ENCODE results near the gene TSPAN33.
"Not testable (repeated sequence)": the region's sequence is repeated elsewhere in the genome, so short reads cannot be mapped to it uniquely, and the experiment has no call there.

The TSPAN33 gene

DNA sequence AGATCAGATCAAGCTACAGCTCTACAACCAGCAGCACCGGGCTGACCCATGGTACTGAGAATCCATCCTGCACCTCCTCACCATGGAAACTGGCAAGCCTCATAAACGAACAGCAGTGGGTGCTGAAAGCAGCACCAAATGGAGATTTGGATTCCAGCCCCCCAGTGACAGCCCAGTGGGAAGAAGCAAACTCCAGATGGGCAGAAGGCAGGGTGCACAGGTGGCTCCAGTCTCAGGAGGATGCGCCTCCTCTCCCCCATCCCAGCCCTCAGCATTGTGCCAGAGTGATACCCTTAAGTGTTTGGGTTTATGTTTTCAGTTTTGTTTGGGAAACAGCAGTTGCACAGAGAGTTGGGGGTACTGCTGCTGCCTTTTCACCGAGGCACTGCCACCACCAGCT lies 23.3 kb downstream of the TSPAN33 start:
- H3K27ac ChIP-seq: no peak overlapping the region
- TF ChIP-seq, protein P1, sequence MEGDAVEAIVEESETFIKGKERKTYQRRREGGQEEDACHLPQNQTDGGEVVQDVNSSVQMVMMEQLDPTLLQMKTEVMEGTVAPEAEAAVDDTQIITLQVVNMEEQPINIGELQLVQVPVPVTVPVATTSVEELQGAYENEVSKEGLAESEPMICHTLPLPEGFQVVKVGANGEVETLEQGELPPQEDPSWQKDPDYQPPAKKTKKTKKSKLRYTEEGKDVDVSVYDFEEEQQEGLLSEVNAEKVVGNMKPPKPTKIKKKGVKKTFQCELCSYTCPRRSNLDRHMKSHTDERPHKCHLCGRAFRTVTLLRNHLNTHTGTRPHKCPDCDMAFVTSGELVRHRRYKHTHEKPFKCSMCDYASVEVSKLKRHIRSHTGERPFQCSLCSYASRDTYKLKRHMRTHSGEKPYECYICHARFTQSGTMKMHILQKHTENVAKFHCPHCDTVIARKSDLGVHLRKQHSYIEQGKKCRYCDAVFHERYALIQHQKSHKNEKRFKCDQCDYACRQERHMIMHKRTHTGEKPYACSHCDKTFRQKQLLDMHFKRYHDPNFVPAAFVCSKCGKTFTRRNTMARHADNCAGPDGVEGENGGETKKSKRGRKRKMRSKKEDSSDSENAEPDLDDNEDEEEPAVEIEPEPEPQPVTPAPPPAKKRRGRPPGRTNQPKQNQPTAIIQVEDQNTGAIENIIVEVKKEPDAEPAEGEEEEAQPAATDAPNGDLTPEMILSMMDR (conservative IDR thresholded peaks at IDR 0.05): no peak
- no peak for TF ChIP-seq ZFX (IDR thresholded peaks at IDR 0.05)

DNA sequence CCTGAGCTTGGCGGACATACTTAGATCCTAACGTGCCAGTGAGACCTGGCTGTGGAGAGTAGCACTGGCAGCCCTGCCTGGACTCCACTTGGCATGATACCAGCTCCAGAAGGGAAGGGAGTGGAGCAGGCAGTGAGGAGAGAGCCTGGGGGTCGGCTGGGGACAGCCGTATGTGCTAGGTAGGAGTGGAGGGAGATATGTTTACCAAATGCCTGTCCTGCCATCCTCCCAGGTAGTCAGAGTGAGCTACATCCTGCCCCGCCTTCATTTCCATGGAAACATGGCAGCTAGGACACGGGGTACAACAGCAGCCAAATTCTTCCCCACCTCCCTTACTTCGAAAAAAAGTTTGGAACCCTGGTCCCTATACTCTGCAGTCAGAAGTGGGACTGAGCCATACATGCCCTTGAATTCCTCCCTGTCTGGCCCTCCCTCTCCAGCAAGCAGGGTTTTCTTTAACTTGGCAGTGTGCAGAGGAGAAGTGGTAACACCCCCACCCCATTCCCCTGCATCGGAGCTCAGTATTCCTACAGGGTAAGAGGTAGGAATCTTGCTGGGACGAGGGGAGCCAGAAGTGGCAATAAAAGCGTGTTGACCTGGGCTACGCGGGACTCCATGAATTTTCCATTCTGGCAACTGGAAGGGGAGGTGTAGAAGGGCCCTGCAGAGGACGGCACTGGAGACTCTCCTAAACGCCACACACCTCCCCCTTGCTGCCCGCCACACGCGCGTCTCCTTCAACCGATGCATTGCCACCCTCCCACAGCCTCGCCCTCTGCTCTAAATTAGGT lies 23.9 kb downstream of the TSPAN33 start:
- no peak for TF ChIP-seq ZFX (IDR thresholded peaks at IDR 0.05)
- TF ChIP-seq, protein P1 (conservative IDR thresholded peaks at IDR 0.05): no peak
- no peak overlapping the region for H3K27ac ChIP-seq

DNA sequence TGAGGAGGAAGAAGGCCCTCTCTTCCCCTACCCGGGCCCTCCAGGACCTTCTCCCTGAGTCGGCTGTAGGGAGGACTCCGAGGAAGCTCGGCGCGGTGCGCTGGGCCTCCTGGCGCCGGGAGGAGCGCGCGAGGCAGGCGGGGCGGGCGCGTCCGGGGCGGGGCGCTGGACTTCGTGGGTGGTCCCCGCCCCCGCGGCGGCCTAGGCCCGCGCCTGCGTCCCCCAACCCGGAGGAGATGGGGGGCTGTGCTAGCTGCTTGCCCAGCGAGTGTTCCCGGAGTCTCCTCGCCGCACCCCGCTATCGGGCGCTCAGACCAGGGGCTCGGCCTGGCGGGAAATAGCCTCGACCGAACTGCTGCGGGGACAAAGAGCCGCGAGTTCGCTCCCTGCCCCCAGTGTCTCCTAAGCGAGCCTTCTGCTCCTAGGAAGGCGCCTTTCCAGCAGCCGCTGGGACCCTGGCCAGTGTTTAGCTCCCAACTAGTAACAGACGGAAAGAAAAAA lies 24.7 kb downstream of the TSPAN33 start:
- no peak for TF ChIP-seq ZFX (IDR thresholded peaks at IDR 0.05)
- TF ChIP-seq, protein P1 (conservative IDR thresholded peaks at IDR 0.05): no peak
- H3K27ac ChIP-seq: no peak overlapping the region

DNA sequence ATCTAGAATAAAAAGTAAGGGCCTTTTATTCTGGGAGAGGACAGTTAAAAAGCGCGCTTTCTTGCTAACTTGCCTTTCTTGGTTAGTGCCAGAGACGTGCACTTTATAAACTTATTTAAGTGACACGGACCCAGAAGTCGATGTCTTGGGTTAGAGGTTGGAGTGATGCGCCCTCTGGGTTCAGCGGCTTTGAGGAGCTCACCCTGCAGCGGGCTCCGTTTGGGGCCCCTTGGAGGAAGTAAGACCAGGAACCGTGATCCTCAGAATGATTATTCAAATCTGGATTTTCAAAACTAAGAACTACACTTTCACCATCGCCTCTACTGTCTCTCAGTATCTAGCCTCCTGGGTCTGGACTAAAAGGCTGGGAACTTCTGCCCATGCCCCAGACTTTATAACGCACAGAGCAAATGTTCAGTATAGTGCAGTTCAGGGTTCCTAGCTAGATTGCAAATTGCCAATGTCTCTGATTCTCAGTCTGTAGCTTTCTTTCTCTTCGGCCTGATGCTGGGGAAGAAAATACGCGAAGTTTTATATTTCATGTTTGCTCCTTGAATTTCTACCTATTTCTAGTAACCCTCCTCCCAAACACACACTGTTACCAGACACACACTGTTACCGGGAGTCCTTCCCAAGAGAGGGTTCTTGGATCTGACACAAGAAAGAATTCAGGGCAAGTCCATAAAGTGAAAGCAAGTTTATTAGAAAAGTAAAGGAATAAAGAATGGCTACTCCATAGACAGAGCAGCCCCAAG lies 25.4 kb downstream of the TSPAN33 start:
- no peak overlapping the region for H3K27ac ChIP-seq
- TF ChIP-seq ZFX (IDR thresholded peaks at IDR 0.05): no peak
- TF ChIP-seq, protein P1 (conservative IDR thresholded peaks at IDR 0.05): no peak

DNA sequence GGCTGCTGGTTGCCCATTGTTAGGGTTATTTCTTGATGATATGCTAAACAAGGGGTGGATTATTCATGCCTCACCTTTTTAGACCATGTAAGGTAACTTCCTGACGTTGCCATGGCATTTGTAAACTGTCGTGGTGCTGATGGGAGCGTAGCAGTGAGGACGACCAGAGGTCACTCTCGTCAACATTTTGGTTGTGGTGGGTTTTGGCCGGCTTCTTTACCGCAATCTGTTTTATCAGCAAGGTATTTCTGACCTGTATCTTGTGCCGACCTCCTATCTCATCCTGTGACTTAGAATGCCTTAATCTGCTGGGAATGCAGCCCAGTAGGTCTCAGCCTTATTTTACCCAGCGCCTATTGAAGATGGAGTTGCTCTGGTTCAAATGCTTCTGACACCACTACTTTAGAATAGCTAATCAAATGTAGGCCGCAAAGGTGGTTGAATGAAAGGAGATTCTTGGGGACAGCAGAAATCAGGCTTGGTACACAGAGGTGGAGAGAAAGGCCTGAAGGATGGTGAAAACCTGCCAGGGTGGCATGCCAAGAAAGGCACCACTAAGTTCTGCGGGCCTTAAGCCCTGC lies 26.0 kb downstream of the TSPAN33 start:
- TF ChIP-seq, protein P1 (conservative IDR thresholded peaks at IDR 0.05): no peak
- no peak for TF ChIP-seq ZFX (IDR thresholded peaks at IDR 0.05)
- no peak overlapping the region for H3K27ac ChIP-seq

DNA sequence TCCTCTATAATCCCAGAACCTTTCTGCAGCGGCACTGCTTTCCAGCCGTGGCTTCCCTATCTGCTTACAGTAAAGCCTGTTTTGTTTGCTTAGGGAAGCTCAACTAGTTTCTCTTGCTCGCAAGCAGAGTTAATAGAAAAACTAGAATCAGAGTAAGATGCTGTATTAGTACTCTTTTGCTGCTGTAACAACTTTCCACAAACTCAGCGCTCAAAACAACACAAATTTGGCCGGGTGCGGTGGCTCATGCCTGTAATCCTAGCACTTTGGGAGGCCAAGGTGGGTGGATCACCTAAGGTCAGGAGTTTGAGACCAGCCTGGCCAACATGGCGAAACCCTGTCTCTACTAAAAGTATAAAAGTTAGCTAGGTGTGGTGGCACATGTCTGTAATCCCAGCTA lies 29.4 kb downstream of the TSPAN33 start:
- H3K27ac ChIP-seq: not testable (repeated sequence)

DNA sequence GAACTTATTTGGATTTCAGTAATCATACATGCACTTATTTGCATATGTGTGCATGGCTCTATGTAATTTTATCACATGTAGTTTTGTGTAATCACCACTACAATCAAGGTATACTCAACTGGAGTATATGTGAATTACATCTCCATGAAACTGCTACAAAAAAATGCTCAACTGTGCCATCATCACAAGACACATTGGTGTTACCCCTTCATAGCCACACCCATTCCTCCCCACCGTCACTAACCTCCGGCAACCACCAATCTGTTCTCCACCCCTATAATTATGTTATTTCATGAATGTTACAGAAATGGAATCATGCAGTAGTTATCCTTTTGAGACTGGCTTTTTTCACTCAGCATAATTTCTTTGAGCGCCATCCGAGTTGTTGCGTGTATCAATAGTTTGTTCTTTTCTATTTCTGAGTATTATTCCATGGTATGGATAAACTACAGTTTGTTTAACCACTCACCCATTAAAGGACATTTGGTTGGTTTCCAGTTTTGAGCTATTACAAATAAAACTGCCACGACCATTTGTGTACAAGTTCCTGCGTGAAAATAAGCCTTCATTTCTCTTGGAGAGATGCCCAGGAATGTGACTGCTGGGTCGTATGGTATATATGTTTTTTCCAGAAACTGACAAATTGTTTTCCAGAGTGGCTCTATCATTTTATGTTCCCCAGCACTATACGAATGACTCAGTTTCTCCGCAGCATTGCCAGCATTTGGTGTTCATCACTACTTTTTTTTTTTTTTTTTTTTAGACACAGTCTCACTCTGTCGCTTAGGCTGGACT lies 32.6 kb downstream of the TSPAN33 start:
- TF ChIP-seq, protein P1 (conservative IDR thresholded peaks at IDR 0.05): no peak
- TF ChIP-seq ZFX (IDR thresholded peaks at IDR 0.05): no peak
- H3K27ac ChIP-seq: no peak overlapping the region

Measured in C4-2B (cell line).